ENCODE results near the gene ZNF846.

ZNF846 gene

DNA sequence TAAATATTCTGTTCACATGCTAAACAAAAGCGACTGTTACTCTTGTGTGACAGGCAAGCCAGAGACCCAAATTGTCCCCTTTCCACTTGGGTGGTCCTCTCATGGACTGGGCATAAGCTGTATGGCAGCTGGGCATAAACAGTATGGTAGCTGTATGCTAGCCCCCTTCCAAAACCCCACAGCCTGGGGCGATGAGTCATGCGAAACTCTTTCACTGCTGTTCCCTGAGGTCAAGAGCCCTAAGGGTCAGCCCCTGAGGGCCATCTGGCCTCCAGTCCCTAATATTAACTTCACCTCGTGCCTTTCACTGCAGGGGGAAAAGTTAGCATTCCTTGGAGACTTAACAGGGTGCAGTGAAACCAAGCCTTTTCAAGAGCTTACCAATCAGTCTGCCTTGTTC, 48.0 kb downstream of the ZNF846 start:
- no peaks in the 10 kb centered on the region for H3K27me3 ChIP-seq (replicated peaks; ENCODE audit: insufficient read depth, low read length)
- H2AFZ ChIP-seq (ENCODE audit: low read length): no peak overlapping the region
- no peak for DNase-seq
- H3K9me2 ChIP-seq (replicated peaks; ENCODE audit: insufficient read depth, low read length): no peaks in the 10 kb centered on the region
- no peaks in the 10 kb centered on the region for H3K4me1 ChIP-seq (ENCODE audit: low read length)
- no peak overlapping the region for H3K9ac ChIP-seq (ENCODE audit: low read length)
- no peak overlapping the region for H3K27ac ChIP-seq (ENCODE audit: low read length)
- no peak overlapping the region for H3K4me3 ChIP-seq (ENCODE audit: low read length)
- no peaks in the 10 kb centered on the region for H3K79me2 ChIP-seq (ENCODE audit: low read length)
- H3K9me3 ChIP-seq (replicated peaks; ENCODE audit: insufficient read depth, low read length): no peaks in the 10 kb centered on the region
- H4K20me1 ChIP-seq (ENCODE audit: insufficient read depth, low read length): no peaks in the 10 kb centered on the region
- no peaks in the 10 kb centered on the region for H3F3A ChIP-seq (ENCODE audit: insufficient read depth, low read length)
- no peak overlapping the region for H3K4me2 ChIP-seq (ENCODE audit: low read depth, low read length)
- H3K36me3 ChIP-seq (replicated peaks; ENCODE audit: insufficient read depth, low read length): no peaks in the 10 kb centered on the region
- TF ChIP-seq, protein P1, sequence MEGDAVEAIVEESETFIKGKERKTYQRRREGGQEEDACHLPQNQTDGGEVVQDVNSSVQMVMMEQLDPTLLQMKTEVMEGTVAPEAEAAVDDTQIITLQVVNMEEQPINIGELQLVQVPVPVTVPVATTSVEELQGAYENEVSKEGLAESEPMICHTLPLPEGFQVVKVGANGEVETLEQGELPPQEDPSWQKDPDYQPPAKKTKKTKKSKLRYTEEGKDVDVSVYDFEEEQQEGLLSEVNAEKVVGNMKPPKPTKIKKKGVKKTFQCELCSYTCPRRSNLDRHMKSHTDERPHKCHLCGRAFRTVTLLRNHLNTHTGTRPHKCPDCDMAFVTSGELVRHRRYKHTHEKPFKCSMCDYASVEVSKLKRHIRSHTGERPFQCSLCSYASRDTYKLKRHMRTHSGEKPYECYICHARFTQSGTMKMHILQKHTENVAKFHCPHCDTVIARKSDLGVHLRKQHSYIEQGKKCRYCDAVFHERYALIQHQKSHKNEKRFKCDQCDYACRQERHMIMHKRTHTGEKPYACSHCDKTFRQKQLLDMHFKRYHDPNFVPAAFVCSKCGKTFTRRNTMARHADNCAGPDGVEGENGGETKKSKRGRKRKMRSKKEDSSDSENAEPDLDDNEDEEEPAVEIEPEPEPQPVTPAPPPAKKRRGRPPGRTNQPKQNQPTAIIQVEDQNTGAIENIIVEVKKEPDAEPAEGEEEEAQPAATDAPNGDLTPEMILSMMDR (IDR thresholded peaks at IDR 0.05; ENCODE audit: low read length): no peak
- TF ChIP-seq EZH2 (optimal IDR thresholded peaks at IDR 0.05; ENCODE audit: low read depth, low read length) (no peak), EZH2phosphoT487 (IDR thresholded peaks at IDR 0.05; ENCODE audit: low read length) (no peak)

DNA sequence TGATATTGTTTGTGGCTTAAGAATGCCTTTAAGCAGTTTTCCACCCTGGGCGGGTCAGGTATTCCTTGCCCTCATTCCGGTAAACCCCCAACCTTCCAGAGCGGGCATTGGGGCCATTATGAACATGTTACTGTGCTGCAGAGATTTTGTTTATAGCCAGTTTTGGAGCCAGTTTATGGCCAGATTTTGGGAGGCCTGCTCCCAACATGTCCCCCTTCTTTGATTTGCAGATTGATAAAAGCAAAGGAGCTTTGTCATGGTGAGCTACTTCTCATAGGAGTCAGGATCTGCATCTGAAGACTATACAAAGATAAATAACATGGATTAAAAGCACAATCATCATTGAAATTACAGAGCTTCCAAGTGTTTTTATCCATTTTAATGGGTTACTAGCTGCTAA, 56.7 kb downstream of the ZNF846 start:
- Histone ChIP-seq H3K4me2 (ENCODE audit: low read depth, low read length) (no peak overlapping the region), H3K9ac (ENCODE audit: low read length) (no peak overlapping the region), H3K4me3 (ENCODE audit: low read length) (no peak overlapping the region), H2AFZ (ENCODE audit: low read length) (no peak overlapping the region), H3K27me3 (replicated peaks; ENCODE audit: insufficient read depth, low read length) (no peaks in the 10 kb centered on the region; the same call in 1 of the 2 replicates), H3K9me3 (replicated peaks; ENCODE audit: insufficient read depth, low read length) (no peaks in the 10 kb centered on the region), H3K79me2 (ENCODE audit: low read length) (no peaks in the 10 kb centered on the region), H3K36me3 (replicated peaks; ENCODE audit: insufficient read depth, low read length) (no peaks in the 10 kb centered on the region), H3K4me1 (ENCODE audit: low read length) (no peaks in the 10 kb centered on the region), H3F3A (ENCODE audit: insufficient read depth, low read length) (no peaks in the 10 kb centered on the region), H3K9me2 (replicated peaks; ENCODE audit: insufficient read depth, low read length) (no peaks in the 10 kb centered on the region), H4K20me1 (ENCODE audit: insufficient read depth, low read length) (no peaks in the 10 kb centered on the region), H3K27ac (ENCODE audit: low read length) (no peak overlapping the region)
- TF ChIP-seq EZH2 (optimal IDR thresholded peaks at IDR 0.05; ENCODE audit: low read depth, low read length) (no peak), EZH2phosphoT487 (IDR thresholded peaks at IDR 0.05; ENCODE audit: low read length) (no peak)
- TF ChIP-seq, protein P1 (IDR thresholded peaks at IDR 0.05; ENCODE audit: low read length): no peak
- no peak for DNase-seq

DNA sequence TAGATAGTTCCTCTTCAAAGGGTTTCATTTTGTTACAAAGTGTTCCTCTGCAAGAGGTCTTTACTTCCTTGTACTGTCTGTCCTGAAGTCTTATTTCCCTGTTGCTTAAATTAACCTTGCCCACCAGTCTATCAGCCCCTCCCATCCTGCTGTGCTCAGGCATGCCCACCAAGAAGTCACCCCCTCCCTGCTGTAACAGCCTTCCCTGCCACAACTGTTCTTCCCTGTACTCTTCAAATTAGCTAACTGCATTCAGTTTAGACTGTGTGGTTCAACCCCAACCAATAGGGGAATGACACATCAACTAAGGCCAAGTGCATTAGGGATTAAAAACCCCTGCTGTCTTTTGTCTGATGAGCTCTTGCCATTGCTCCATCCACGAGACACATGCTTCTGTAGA, 59.2 kb downstream of the ZNF846 start:
- Histone ChIP-seq H3K36me3 (replicated peaks; ENCODE audit: insufficient read depth, low read length) (no peaks in the 10 kb centered on the region), H3K4me1 (ENCODE audit: low read length) (no peaks in the 10 kb centered on the region), H3K27me3 (replicated peaks; ENCODE audit: insufficient read depth, low read length) (no peaks in the 10 kb centered on the region; the same call in 1 of the 2 replicates), H4K20me1 (ENCODE audit: insufficient read depth, low read length) (no peaks in the 10 kb centered on the region), H3K9me3 (replicated peaks; ENCODE audit: insufficient read depth, low read length) (no peaks in the 10 kb centered on the region), H3K4me2 (ENCODE audit: low read depth, low read length) (no peak overlapping the region), H3K79me2 (ENCODE audit: low read length) (no peaks in the 10 kb centered on the region), H3F3A (ENCODE audit: insufficient read depth, low read length) (no peaks in the 10 kb centered on the region), H3K27ac (ENCODE audit: low read length) (no peak overlapping the region), H2AFZ (ENCODE audit: low read length) (no peak overlapping the region), H3K4me3 (ENCODE audit: low read length) (no peak overlapping the region), H3K9ac (ENCODE audit: low read length) (no peak overlapping the region), H3K9me2 (replicated peaks; ENCODE audit: insufficient read depth, low read length) (no peaks in the 10 kb centered on the region)
- TF ChIP-seq, protein P1 (IDR thresholded peaks at IDR 0.05; ENCODE audit: low read length): no peak
- TF ChIP-seq EZH2 (optimal IDR thresholded peaks at IDR 0.05; ENCODE audit: low read depth, low read length) (no peak), EZH2phosphoT487 (IDR thresholded peaks at IDR 0.05; ENCODE audit: low read length) (no peak)
- no peak for DNase-seq

Measured in MM.1S (cell line).